Neural progenitor cell (in vitro differentiated cells): ENCODE results near the gene ELOVL2. TPM values are rescaled to one million over a fixed set of nuclear protein-coding genes. Genes with fewer than 3 reads are reported as not detected.

Experiments used
- DNase-seq: peaks from one replicate; pipeline ENCODE4 v3.0.0-alpha.2; 2016; ENCODE audit warnings: low spot score
- H2AFZ ChIP-seq: fragments of 200-600 bp; sonication (generic); replicated peaks from 2 replicates; pipeline ENCODE4 v1.6.1; 2016; ENCODE audit warnings: antibody characterized with exemption
- H3F3A ChIP-seq: fragments of 200-600 bp; sonication (generic); 2 replicates; pipeline ENCODE4 v1.6.1; 2016; ENCODE audit warnings: antibody characterized with exemption, low read depth
- H3K27ac ChIP-seq: fragments of 200-600 bp; sonication (generic); 2 replicates; pipeline ENCODE4 v1.5.1; 2016; ENCODE audit warnings: mild to moderate bottlenecking
- H3K27me3 ChIP-seq: fragments of 200-600 bp; sonication (generic); 2 replicates; pipeline ENCODE4 v1.6.1; 2016; ENCODE audit warnings: mild to moderate bottlenecking, moderate library complexity
- H3K36me3 ChIP-seq: fragments of 200-600 bp; sonication (generic); 2 replicates; pipeline ENCODE4 v1.5.1; 2016
- H3K4me1 ChIP-seq: fragments of 200-600 bp; sonication (generic); 2 replicates; pipeline ENCODE4 v1.6.1; 2016; ENCODE audit warnings: mixed run types
- H3K4me2 ChIP-seq: fragments of 200-600 bp; sonication (generic); 2 replicates; pipeline ENCODE4 v1.6.1; 2016
- H3K4me3 ChIP-seq: fragments of 200-600 bp; sonication (generic); 2 replicates; pipeline ENCODE4 v1.5.1; 2016
- H3K79me2 ChIP-seq: fragments of 200-600 bp; sonication (generic); 2 replicates; pipeline ENCODE4 v1.6.1; 2016; ENCODE audit warnings: low read depth
- H3K9ac ChIP-seq: fragments of 200-600 bp; sonication (generic); 2 replicates; pipeline ENCODE4 v1.6.1; 2016
- H3K9me3 ChIP-seq: fragments of 200-600 bp; sonication (generic); 2 replicates; pipeline ENCODE4 v1.5.1; 2016; ENCODE audit warnings: low read depth
- H4K20me1 ChIP-seq: fragments of 200-600 bp; sonication (generic); 2 replicates; pipeline ENCODE4 v1.6.1; 2016; ENCODE audit warnings: low read depth
- H3K27ac Mint-ChIP-seq: 3 replicates; pipeline ENCODE4 v1.8.0; 2021; ENCODE audit warnings: mixed read lengths
- H3K27me3 Mint-ChIP-seq: 2 replicates; pipeline ENCODE4 v1.8.0; 2022; ENCODE audit warnings: low read depth, mild to moderate bottlenecking, inconsistent platforms, moderate library complexity, mixed read lengths; ENCODE audit not compliant: insufficient read depth
- H3K36me3 Mint-ChIP-seq: 3 replicates; pipeline ENCODE4 v1.8.0; 2021; ENCODE audit warnings: mixed read lengths
- H3K4me1 Mint-ChIP-seq: 3 replicates; pipeline ENCODE4 v1.8.0; 2021; ENCODE audit warnings: mixed read lengths
- H3K4me3 Mint-ChIP-seq: 3 replicates; pipeline ENCODE4 v1.8.0; 2021; ENCODE audit warnings: mild to moderate bottlenecking, moderate library complexity, mixed read lengths
- H3K9me3 Mint-ChIP-seq: 3 replicates; pipeline ENCODE4 v1.8.0; 2020; ENCODE audit warnings: mixed read lengths
- CTCF ChIP-seq: fragments of 200-600 bp; sonication (generic); IDR thresholded peaks from 2 replicates; pipeline ENCODE4 v1.5.1; 2017; ENCODE audit warnings: antibody characterized with exemption, mild to moderate bottlenecking
- EZH2 ChIP-seq: fragments of 200-600 bp; sonication (generic); IDR thresholded peaks from 2 replicates; pipeline ENCODE4 v1.6.1; 2017; ENCODE audit warnings: antibody characterized with exemption, mild to moderate bottlenecking, moderate library complexity
- EZH2phosphoT487 ChIP-seq: fragments of 200-600 bp; sonication (generic); IDR thresholded peaks from 2 replicates; pipeline ENCODE4 v1.6.1; 2017; ENCODE audit warnings: antibody characterized with exemption
- total RNA-seq: library from RNA; depleted of rRNA; stranded (reverse); fragments of >200 nt; gene quantifications from 2 replicates; pipeline ENCODE4 v1.2.3, GENCODE V29; 2015; ENCODE audit warnings: low replicate concordance

Gene ELOVL2
- total RNA-seq, 1 donor from 2014 or later, result 9.1 TPM

GRCh38 chr6:11025130-11025529, 19.0 kb downstream of the ELOVL2 start:
- H3F3A ChIP-seq, result peaks cover 10% of the 10 kb centered on the region
- no peaks in the 10 kb centered on the region for H3K36me3 Mint-ChIP-seq
- H3K27ac ChIP-seq, result no peak overlapping the region
- TF ChIP-seq CTCF (no peak), EZH2 (no peak), EZH2phosphoT487 (no peak)
- no peak for DNase-seq
- no peak overlapping the region for H3K27ac Mint-ChIP-seq
- no peaks in the 10 kb centered on the region for H3K9me3 Mint-ChIP-seq
- no peaks in the 10 kb centered on the region for H4K20me1 ChIP-seq
- H3K36me3 ChIP-seq, result no peaks in the 10 kb centered on the region
- no peak overlapping the region for H3K4me3 Mint-ChIP-seq
- no peaks in the 10 kb centered on the region for H3K27me3 ChIP-seq
- H3K4me3 ChIP-seq, result no peak overlapping the region
- no peak overlapping the region for H3K9ac ChIP-seq
- no peaks in the 10 kb centered on the region for H3K9me3 ChIP-seq
- no peak overlapping the region for H2AFZ ChIP-seq
- H3K27me3 Mint-ChIP-seq, result peaks cover 3% of the 10 kb centered on the region
- H3K4me1 ChIP-seq, result peaks cover 43% of the 10 kb centered on the region
- peaks cover 37% of the 10 kb centered on the region for H3K4me1 Mint-ChIP-seq
- H3K79me2 ChIP-seq, result no peaks in the 10 kb centered on the region
- H3K4me2 ChIP-seq, result no peak overlapping the region

- no peak overlapping the region for H3K27ac Mint-ChIP-seq
- no peak overlapping the region for H3K4me3 Mint-ChIP-seq
- Histone ChIP-seq H3K9ac (no peak overlapping the region), H3K27me3 (no peaks in the 10 kb centered on the region), H3K9me3 (no peaks in the 10 kb centered on the region), H3F3A (peaks cover 4% of the 10 kb centered on the region), H2AFZ (no peak overlapping the region), H3K79me2 (no peaks in the 10 kb centered on the region), H3K4me3 (no peak overlapping the region), H4K20me1 (no peaks in the 10 kb centered on the region), H3K36me3 (no peaks in the 10 kb centered on the region), H3K4me1 (peaks cover 36% of the 10 kb centered on the region), H3K4me2 (no peak overlapping the region), H3K27ac (no peak overlapping the region)
- peaks cover 3% of the 10 kb centered on the region for H3K27me3 Mint-ChIP-seq
- peaks cover 33% of the 10 kb centered on the region for H3K4me1 Mint-ChIP-seq
- no peaks in the 10 kb centered on the region for H3K36me3 Mint-ChIP-seq
- TF ChIP-seq EZH2phosphoT487 (no peak), CTCF (no peak), EZH2 (no peak)
- no peak for DNase-seq
- no peaks in the 10 kb centered on the region for H3K9me3 Mint-ChIP-seq
Observed at GRCh38 chr6:11023032-11023431, 21.1 kb downstream of the ELOVL2 start.

GRCh38 chr6:11021714-11022113, 22.4 kb downstream of the ELOVL2 start:
- no peak overlapping the region for H3K27ac ChIP-seq
- peak overlapping the region; percentile 12 for H2AFZ ChIP-seq
- no peaks in the 10 kb centered on the region for H3K79me2 ChIP-seq
- no peak overlapping the region for H3K4me3 Mint-ChIP-seq
- no peaks in the 10 kb centered on the region for H3K9me3 ChIP-seq
- no peak overlapping the region for H3K27ac Mint-ChIP-seq
- no peaks in the 10 kb centered on the region for H3K9me3 Mint-ChIP-seq
- peaks cover 4% of the 10 kb centered on the region for H3F3A ChIP-seq
- H4K20me1 ChIP-seq, result no peaks in the 10 kb centered on the region
- H3K4me1 ChIP-seq, result peaks cover 28% of the 10 kb centered on the region
- H3K36me3 ChIP-seq, result no peaks in the 10 kb centered on the region
- H3K4me3 ChIP-seq, result no peak overlapping the region
- peaks cover 3% of the 10 kb centered on the region for H3K27me3 Mint-ChIP-seq
- H3K9ac ChIP-seq, result no peak overlapping the region
- no peak for DNase-seq
- no peaks in the 10 kb centered on the region for H3K27me3 ChIP-seq
- H3K4me2 ChIP-seq, result no peak overlapping the region
- H3K36me3 Mint-ChIP-seq, result no peaks in the 10 kb centered on the region
- peaks cover 24% of the 10 kb centered on the region for H3K4me1 Mint-ChIP-seq
- TF ChIP-seq EZH2phosphoT487 (no peak), EZH2 (no peak), CTCF (no peak)
